ENCODE data around the gene COL4A2.

Gene COL4A2

DNA sequence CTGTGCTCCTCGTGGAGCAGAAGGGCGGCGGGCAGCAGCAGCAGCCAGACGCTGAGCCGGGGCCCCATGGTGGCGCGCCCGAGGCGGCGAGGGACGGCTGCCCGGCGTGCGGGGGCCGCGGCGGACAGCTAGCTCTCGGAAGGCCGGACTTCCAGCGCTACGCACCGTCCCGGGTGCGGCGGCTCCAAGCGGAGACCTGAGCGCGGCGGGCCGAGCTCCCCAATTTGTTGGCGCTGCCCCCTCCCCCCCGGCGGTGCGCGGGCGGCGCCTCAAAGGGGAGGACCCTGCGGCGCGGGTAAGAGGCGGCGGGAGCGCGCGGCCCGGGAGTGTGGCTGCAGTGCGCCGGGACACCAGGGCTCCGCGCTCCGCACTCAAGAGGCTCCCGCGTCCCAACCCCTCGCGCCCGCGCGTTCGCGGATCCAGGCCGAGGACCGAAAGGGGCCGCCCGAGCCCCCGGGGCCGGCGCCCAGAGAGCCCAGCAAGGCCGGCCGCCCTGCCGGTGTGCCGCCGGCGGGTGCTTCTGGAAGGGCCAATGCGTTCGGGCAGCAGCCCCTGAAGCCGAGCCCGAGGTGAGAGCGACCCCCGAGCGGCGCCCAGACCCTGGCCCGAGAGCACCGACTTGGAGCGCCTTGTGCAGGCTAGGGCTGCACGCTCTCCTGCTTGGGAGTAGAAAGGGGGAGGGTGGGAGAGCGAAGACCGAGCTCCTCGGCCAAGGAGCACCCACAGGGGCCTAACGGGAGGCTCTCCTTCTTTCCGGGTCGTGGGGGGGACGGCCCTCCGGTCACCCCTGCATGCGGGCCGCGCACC is at the start of gene COL4A2, which contains the start of gene COL4A1:
Gene COL4A2, plus strand, starts transcription at position 325 of the 807 bp plus-strand sequence. CDS start 620 bp downstream, outside the sequence.
Gene COL4A1, minus strand, starts transcription at position 198 of the 807 bp plus-strand sequence. Its CDS starts 130 bp downstream, at position 68.
- in situ Hi-C loops (cut with MboI; ENCODE audit: low sequenced_read_pairs), result no loop called here

DNA sequence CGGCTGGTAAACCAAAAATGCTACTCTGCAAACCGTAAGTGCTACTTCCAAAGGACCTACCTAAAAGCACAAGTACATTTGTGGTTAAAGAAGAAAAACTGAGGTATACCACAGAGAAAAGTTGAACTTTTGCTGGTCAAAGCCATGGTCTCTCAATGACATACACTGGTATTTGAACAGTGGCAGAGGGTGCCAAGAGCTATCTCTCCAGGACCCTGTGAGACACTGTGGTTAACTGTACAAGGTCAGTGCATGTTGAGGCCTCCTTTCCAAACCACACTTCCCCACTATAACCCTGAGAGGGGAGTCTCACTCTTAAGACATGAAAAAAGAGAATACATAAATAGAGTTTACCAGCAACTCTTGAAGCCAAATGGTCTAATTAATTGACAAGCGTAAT is 49.7 kb upstream of the COL4A2 start:
- in situ Hi-C loops (cut with MboI; ENCODE audit: low sequenced_read_pairs), result no loop called here

DNA sequence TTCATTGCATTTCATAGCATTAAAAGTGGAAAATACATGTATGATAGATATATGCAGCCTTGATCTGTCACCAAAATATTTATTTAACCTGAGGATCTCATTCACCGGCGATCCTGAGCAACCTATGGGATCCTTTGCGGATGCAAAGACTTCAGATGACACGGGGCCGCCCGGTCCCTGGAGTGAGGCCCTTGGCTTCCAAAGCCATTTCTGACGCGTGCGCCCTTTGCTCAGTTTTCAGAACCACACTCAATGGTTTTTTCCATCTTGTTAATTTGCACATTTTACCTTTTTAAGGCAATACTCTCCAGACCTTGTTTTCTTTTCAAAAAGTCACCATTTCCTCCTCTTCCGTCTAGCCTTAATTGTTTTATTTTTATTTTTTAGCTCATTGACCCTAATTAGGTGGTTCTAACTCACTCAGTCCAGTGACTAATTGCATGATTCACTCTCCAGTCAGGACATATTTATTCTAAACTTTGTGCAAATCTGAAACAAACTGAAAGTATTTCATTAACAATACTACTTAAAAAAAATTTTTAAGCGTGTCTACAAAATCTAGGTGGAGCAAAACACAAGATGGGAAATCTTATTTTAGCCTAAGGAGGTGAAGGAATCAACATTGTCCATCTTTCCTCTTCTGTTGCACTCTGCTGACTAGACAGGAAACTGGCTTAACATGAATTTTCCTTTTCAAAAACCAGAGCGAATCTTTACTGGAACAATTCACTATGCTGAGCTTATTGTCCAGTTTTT is 48.0 kb upstream of the COL4A2 start:
- in situ Hi-C loops (cut with MboI; ENCODE audit: low sequenced_read_pairs), result no loop called here

DNA sequence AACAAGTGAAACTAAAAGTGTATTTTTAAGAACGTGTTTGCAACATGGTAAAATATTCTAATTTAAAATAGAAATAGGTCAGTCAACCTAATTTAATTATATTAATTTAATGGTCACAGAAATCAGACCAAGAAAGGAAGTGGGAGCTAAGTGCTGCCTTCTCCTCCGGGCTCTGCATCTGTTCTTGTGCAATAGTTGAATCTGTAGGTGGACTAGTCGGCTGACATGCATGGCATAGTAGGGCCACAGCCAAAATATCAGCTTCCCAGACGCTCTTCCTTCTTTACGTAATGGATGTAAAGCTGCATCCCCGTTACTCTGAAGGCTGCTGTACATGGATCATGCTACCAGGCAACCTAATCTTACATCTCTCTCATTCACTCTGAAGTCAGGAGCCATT is 47.4 kb upstream of the COL4A2 start:
- in situ Hi-C loops (cut with MboI; ENCODE audit: low sequenced_read_pairs), result no loop called here

DNA sequence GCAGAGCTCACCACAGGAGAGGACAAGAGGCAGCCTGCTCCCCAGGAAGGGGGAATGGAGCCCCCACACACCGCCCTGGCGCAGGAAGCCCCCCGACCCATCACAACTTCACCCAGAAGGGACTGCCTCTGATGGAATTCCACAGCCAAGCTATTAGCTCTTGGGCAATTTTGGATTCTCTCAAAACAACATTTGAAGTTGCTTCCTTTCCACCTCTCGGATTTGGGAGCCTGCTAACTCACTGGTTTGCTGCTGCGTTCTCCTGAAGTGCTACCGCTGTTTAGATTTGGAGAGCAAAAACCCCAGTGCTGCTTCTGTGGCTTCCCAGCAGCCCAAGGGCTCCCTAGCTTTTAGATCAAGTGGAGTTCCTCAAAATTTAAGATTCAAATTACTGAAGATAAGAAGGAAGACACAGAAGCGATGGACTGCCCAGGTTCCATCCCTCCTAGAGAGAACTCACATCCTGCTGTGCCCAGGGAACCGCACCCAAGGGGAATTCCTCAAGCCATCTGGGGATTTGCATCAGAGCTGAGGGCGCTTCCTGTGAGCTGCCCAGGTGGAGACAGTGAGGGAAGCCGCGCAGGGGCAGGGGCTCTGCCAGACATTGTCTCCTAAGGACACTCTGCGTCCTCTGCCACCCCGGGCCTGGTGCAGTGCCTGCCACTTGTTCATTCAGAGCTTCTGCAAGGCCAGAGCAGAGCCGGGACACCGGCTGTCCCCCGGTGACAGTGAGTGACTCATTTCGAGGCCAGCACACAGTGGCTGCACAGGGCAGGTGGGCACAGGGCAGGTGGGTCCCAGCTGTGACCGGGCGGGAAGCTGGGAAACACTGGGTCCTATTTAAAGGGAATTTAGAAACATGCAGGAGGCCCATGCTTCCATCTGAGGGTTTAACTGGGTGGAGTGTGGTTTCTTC is 45.7 kb upstream of the COL4A2 start:
- in situ Hi-C loops (cut with MboI; ENCODE audit: low sequenced_read_pairs), result no loop called here

DNA sequence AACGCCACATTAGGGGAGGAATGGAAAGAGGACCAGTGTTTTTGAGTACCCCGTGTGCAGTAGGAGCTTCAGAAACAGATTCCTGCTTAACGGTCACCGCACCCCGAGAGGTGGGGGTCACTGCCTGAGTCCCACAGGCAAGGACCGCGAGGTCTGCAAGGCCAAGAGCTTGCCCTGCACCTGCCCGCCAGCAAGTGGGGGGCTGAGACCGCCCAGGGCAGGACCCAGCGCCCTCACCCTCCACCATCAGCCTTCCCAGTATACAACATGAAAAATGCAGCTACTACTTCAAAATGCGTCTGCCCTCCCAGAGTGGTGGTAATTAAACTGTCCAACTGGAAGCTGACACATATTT is 45.0 kb upstream of the COL4A2 start:
- in situ Hi-C loops (cut with MboI; ENCODE audit: low sequenced_read_pairs), result no loop called here

DNA sequence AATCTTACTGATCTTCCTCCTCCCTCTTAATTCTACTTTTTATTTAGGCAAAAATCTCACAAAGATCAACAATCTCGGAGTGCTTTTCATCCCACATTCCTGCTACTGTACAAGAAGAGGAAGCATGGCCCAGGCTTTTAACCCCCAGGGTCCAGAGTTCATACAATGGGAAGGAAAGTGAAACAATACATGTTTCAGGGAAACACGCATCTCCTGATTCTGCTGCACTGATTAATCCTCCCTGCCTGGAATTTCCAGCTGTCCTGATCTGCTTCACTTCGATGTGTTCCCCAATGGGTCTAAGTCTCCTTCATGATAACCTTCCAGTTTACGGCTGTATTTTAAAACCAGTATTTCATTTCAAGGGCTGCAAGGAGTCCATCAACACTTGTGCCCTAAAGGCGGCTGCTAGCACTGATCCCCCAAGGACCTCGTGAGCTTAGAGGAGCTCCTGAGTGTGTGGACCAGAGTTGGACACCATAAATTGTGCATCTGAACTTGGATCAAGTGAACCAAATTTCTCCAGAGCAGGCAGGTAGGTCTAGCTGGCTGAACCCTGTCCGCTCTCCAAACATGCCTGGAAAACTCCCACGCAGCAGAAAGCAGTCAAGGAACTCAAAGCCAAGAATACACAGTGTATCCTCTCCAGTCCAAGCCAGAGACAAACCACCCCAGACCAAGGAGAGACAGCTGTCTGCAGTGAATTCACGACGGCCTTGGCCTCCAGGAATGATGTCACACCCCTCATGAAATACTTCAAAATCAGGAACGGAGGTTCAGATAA is 44.4 kb upstream of the COL4A2 start:
- in situ Hi-C loops (cut with MboI; ENCODE audit: low sequenced_read_pairs), result no loop called here

DNA sequence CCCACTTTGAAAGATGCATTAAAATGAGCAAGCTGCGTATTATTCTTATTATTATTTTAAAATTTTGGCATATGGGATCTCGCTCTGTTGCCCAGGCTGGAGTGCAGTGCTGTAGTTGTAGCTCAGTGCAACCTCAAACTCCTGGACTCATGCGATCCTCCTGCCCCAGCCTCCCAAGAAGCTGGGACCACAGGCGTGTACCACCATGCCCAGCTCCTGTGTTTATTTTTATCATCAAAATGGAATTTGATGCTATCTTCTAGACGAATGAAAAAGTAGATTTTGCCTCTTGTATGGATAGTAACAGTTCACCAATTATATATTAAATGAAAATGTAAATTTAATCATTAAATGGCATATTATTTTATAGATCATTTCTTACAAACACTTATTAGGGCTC is 43.7 kb upstream of the COL4A2 start:
- in situ Hi-C loops (cut with MboI; ENCODE audit: low sequenced_read_pairs), result no loop called here

DNA sequence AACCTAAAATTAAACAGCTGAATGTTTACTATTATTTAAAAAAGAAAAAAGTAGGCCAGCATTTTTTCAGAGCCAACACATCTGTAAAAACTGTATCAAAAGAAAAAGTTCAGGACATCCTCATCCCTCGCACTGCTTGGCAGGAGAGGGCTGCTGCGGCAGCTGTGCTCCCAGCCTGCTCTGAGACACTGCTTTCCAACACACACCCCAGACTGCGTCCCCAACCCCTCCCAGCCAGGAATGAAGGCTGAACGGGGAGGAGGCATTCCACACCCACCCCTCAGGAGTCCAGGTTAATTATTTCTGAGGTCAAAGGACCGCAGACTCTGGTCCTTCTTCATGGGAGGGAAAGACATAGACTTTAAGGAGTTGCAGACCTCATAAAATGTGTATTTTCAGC is 43.2 kb upstream of the COL4A2 start:
- in situ Hi-C loops (cut with MboI; ENCODE audit: low sequenced_read_pairs), result no loop called here

DNA sequence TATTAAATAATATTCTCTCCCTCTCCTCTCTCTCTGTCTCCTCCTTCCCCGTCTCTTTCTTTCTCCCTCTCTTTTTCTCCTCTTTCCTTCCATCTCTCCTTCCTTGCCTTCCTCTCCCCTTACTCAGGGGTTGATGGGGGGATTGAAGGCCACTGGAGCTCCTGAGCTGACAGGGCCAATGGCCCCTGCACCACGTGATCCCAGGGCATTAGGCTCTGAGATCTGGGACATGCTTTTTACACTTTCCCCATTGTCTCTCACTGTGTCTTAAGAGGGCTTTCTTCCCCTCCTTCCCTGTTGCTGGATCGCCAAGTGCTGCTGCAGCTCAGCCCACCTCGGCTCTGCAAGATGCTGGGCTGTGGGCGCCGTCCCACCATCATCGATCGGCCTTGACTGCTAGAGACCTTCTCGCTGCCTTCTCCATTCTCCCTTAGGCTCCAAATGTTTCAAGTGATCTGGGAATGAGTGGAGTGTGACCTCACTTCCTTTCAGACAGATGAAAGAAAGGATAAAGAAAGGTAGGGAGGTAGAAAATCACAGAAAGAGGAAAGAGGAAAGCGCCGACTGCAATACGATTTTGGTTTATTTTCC is 42.3 kb upstream of the COL4A2 start:
- in situ Hi-C loops (cut with MboI; ENCODE audit: low sequenced_read_pairs), result no loop called here

DNA sequence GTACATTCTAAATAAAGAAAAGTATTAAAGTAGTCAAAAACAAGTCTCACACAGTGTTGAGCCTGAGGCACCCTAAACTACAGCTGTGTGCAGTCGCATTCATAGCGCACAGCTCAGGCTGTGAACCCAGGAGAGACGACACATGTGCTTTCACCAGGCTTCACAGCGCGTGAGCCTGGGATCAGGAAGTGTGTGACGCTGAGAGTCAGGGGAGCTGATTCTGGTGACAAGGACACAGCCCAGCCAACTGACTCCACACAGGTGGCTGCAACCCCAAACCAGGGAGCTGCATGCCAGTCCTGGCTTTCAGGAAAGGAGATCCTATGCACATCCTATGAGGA is 41.8 kb upstream of the COL4A2 start:
- in situ Hi-C loops (cut with MboI; ENCODE audit: low sequenced_read_pairs), result no loop called here

DNA sequence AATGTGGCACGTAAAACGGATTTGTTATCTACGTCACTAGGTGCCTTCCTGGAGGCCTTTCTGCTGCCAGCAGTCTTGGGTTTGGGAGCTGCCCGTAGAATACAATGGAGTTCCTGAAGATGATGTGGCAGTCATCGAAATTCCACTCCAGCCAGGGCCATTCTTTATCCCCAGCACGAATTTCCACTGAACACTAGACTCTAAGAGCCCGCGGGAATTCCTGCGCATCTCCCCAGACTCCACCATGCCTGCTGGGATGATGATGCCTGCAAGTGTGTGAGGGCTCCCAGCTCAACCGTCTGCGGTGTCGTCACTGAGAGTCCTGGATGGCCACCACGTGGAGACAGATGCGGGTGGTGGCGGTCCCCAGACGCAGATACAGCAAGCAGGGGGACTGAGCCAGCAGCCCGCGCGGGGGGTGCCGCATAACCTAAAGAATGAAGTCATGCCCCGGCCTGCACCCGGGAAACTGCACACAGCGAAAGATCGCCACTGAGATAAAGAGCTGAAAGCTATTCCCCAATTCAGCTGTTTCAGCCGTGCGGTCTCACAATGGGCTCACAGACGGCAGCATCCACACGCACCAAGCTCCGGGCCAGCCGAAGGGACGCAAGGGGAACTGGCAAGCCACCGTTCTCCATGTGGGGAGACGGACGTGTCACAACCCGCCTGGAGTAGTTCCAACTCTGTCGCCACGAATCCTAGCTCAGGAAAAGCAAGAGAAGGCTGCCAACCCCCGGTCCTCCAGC is 41.2 kb upstream of the COL4A2 start:
- in situ Hi-C loops (cut with MboI; ENCODE audit: low sequenced_read_pairs), result no loop called here

DNA sequence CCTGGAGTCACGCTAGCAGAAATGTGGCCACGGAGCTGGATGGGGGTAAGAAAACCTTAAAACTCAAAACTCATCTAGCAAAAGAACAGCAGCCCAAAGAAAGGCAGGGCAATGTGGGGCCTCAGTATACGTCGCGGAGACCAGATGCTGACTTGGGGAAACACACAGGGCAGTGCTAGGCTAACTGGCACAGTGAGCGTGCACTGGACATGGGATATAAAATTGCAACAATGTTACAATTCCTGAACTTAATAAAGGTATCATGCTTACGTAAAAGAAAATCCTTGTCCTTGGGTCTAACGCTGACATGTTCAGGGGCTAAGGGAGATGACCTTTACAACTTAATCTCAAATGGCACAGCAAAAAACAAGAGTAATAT is 40.7 kb upstream of the COL4A2 start:
- in situ Hi-C loops (cut with MboI; ENCODE audit: low sequenced_read_pairs), result no loop called here

DNA sequence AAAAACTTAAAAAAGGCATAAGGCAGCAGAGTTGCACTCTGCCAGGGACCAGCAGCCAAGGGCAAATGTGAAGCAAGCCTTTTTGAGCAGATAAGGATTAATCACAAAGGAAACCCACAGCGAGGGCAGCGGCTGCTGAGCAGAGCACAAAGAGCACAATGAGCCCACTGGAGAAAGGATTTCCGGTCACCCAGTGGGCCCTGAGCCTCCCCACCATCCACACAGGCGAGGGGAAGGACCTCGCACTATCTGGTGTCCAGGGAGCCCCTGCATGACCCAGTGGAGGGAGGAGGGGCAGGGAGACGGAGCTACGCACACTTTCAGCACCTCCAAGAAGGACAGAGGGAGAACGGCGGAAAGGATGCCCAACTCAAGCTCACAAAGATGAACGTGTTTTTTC is 40.1 kb upstream of the COL4A2 start:
- in situ Hi-C loops (cut with MboI; ENCODE audit: low sequenced_read_pairs), result no loop called here

DNA sequence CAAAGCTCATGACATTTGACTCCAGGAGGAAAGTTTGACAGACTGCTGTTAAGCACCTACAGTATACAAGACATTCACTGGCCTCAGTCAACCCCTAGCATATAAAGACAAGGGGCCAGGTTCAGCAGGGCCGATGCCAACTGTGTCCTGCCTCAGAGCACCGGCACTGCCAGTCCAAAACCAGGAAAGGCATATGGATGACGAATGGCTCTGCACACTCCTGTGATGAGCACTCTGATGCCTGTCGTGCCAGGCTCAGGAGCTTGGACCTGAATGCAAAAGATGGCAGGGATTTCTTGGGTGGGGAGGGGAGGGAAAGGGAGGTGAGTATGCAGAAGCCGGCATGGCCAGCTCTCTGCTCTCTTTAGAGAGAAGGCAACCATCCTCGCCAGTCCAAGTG is 39.0 kb upstream of the COL4A2 start:
- in situ Hi-C loops (cut with MboI; ENCODE audit: low sequenced_read_pairs), result no loop called here

DNA sequence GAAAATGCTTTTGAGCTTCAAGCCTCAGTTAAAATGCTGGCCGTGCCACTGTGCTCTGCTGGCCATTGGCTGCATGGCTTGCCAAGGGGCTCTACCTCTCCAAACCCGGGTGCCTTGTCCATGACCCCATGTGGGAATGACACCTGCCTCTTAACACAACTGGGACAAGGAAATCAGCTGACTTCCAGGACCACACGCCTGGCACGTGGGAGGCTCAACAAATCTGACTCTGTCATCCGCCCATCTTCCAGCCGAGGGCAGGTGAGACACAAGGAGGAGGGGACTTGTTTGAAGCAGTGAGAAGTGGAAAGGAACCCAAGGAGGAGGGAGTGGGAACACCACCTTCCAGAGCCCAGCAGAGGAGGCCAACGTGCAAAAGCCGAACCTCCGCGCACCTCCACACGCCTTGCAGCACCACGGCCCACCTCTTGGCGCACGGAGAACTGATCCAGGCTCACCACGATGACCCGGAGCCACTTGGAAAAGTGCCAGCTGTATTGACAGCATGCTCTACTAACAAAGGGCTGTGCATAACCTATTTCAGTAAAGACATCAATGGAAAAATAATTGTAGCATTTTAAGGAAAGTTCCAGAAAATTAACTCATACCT is 38.4 kb upstream of the COL4A2 start:
- in situ Hi-C loops (cut with MboI; ENCODE audit: low sequenced_read_pairs), result no loop called here

DNA sequence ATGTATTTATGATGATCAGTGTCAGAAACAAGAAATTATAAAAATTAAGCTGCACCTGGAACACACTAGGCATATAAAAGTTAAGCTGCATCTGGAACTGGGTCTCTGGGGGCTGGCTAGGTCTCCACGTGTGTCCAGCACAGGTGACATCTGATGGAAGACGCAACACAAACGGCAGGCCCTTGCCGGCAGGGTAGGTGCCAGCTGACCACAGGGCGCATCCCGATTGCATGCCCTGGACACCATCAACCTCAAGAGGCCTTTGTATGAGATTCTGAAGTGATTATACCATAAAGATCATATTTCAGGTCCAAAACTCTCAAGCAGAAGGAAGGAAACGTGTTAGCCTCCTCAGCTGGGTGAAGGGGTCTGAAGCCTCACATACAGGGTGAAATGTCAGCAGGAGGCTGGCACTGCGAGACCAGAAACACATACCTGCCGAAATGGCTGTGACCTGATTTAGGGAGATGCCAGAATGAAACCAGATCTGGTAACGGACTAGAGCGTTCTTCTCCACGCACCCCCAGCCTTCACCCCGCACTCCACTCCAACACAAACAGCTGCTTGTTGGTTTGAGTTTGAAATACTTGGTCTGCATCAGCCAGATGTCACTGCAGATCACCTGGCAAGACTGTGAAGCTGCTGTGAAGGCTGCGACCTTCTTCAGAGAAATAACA is 37.4 kb upstream of the COL4A2 start:
- in situ Hi-C loops (cut with MboI; ENCODE audit: low sequenced_read_pairs), result no loop called here

DNA sequence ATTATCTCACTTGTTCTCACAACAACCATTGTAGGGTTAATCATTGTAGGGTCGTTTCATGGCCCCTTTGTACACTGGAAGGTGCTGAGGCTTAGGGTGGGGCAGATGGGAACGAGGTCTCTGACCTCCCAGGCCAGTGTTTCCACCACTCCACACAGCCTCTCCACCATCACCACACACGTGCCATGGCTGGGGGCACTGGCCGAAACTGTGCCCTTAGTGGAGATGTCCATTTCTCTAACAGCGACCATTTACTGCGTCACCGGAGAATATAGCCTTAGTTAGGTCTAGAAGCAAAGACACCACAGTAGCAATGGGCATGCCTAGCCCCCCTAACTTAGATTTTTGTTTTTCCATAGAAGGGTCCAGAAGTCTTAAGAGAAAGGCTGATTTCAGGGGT is 36.6 kb upstream of the COL4A2 start:
- in situ Hi-C loops (cut with MboI; ENCODE audit: low sequenced_read_pairs), result no loop called here

DNA sequence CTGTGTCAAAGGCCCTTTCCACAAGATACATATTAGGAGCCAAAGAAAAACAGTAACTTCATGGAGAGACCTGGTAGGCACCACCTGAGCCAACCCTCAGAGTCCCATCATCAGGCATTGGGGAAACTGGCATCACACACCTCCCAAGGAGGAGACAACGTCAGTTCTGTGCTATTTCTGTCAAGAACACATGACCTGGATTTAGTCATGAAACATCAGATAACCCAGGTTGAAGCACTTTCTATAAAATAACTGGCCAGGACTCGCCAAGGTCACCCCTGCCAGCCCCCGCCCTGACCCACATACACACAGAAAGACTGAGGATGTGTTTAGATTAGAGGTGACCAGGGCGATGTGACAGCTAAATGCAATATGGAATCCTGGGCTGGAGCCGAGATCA is 35.8 kb upstream of the COL4A2 start:
- in situ Hi-C loops (cut with MboI; ENCODE audit: low sequenced_read_pairs), result no loop called here

Data from HL-60/S4 treated with retinoic acid at 250 ng/mL for 4 days and 3 days (cell line).